HUES48 (cell line): Measurements from ENCODE around the gene POMT2.

Source experiments
- H3K27ac ChIP-seq: one replicate; pipeline ENCODE4 v1.7.0; 2013; ENCODE audit warnings: low read depth, low read length, inconsistent platforms
- H3K27me3 ChIP-seq: 2 replicates; pipeline ENCODE4 v1.6.1; 2013; ENCODE audit warnings: mild to moderate bottlenecking, low read length; ENCODE audit not compliant: control insufficient read depth, insufficient read depth
- H3K36me3 ChIP-seq: 2 replicates; pipeline ENCODE4 v1.6.1; 2013; ENCODE audit warnings: low read length; ENCODE audit not compliant: control insufficient read depth, insufficient read depth
- H3K4me1 ChIP-seq: 2 replicates; pipeline ENCODE4 v1.6.1; 2013; ENCODE audit warnings: mild to moderate bottlenecking, low read length; ENCODE audit not compliant: control insufficient read depth, insufficient read depth
- H3K4me3 ChIP-seq: 2 replicates; pipeline ENCODE4 v1.5.1; 2013; ENCODE audit warnings: mild to moderate bottlenecking, low read depth, low read length
- H3K9ac ChIP-seq: 2 replicates; pipeline ENCODE4 v1.6.1; 2013; ENCODE audit warnings: mild to moderate bottlenecking, low read depth, low read length, moderate library complexity
- H3K9me3 ChIP-seq: 2 replicates; pipeline ENCODE4 v1.6.1; 2013; ENCODE audit warnings: low read length; ENCODE audit not compliant: control insufficient read depth, insufficient read depth

Gene POMT2

DNA sequence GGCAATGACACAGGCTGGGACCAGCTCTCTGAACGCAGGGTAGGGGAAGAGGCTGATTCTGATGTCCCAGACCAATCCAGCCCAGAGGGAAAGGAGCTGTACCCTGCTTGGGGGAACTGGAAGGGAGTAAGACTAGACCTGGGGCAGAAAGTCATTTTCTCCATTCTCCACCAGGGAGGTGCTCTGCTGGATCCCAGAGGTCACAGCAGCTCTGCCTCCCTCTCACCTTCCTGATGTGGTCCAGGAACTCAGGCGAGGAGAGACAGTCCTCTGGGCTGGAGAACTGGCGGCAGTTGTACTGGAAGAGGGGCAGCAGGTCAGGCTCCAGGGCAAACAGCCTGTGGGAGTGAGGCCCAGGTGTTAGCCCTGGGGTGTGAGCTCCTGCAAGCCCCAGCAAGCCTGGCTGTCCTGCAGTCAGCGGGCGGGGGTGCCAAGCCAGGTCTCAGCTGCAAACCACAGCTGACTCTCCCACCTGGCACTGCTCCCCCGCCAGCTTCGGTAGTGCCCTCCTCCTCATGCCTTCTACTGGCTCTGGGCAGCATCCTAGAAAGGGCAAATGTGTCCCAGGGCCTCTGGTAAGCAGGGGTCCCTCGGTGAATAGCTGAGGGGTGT is 51.6 kb downstream of the POMT2 start:
- Histone ChIP-seq H3K9ac (no peak overlapping the region), H3K36me3 (no peaks in the 10 kb centered on the region), H3K4me3 (no peak overlapping the region), H3K4me1 (peaks cover 3% of the 10 kb centered on the region; the same call in 1 of the 2 replicates), H3K27ac (no peak overlapping the region), H3K9me3 (no peaks in the 10 kb centered on the region), H3K27me3 (peaks cover 52% of the 10 kb centered on the region)

DNA sequence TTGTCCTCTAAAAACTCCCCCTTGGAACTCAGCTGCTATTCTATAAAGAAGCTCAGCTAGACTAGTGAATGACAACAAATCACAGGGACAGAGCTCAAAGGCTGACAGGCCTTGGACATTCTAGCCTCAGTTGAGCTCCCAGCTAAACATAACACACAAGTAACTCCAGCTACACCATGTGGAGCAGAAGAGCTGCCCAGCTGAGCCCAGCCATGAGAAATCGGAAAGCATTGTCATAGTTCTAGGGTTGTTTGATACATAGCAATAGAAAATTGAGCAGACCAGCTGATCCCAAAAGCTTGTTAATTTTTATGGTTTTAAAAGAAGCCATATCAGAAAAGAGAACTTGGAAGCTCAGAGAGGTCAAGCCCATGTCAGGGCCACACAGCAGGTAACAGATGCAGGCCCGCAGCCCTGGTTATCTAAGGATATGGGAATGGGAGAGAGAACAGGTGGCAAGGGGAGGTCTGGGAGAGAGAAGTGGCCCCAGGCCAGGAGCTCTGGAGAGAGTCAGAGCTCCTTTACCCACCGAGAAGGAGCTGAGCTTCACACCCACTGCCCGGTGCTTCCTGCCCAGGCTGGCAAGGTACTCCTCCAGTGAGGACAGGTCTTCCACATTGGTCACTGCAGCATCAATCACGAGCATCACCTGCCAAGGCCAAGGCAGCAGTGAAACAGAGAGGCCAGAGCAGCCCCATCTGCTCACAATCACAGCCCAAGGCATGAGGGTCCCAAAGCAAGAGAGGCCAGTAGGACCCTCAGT is 52.6 kb downstream of the POMT2 start:
- H3K4me1 ChIP-seq = peaks cover 3% of the 10 kb centered on the region; the same call in 1 of the 2 replicates
- H3K27me3 ChIP-seq = peaks cover 52% of the 10 kb centered on the region
- no peak overlapping the region for H3K9ac ChIP-seq

DNA sequence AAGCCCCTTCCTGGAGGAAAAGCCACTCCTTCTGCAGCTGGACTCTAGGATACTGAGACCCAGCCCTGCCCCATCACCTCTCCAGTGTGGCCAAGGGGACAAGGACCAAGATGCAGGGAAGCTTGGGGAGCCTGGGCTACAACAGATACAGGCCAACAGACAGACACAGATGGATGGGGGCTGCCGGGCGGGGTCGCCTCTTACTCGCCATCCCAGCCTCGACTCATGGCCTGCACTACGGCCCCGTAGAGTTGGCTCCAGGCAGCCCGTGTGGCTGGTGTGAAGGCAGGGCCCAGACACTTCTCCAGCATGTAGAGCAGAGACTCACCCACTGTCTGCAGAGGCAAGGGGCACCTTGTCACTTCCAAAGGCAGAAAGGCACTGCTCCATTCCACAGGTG is 54.3 kb downstream of the POMT2 start:
- Histone ChIP-seq H3K4me3 (no peak overlapping the region), H3K9me3 (no peaks in the 10 kb centered on the region), H3K27me3 (peaks cover 34% of the 10 kb centered on the region), H3K36me3 (no peaks in the 10 kb centered on the region), H3K9ac (no peak overlapping the region), H3K4me1 (peaks cover 1% of the 10 kb centered on the region; the same call in 1 of the 2 replicates), H3K27ac (no peak overlapping the region)

More for the DNA sequence above, 52.6 kb downstream of the POMT2 start:
- H3K27ac ChIP-seq = no peak overlapping the region
- H3K9me3 ChIP-seq = no peaks in the 10 kb centered on the region
- no peaks in the 10 kb centered on the region for H3K36me3 ChIP-seq
- no peak overlapping the region for H3K4me3 ChIP-seq

- H3K9me3 ChIP-seq = no peaks in the 10 kb centered on the region
- H3K9ac ChIP-seq = no peak overlapping the region
- no peak overlapping the region for H3K27ac ChIP-seq
- no peak overlapping the region for H3K4me3 ChIP-seq
- peaks cover 28% of the 10 kb centered on the region for H3K27me3 ChIP-seq
- H3K4me1 ChIP-seq = no peaks in the 10 kb centered on the region
- no peaks in the 10 kb centered on the region for H3K36me3 ChIP-seq
Observed at GRCh38 chr14:77265561-77266335, 54.9 kb downstream of the POMT2 start.

- Histone ChIP-seq H3K9me3 (no peaks in the 10 kb centered on the region), H3K4me1 (no peaks in the 10 kb centered on the region), H3K4me3 (no peak overlapping the region), H3K9ac (no peak overlapping the region), H3K27ac (no peak overlapping the region), H3K27me3 (peaks cover 22% of the 10 kb centered on the region), H3K36me3 (no peaks in the 10 kb centered on the region)
Observed at GRCh38 chr14:77265187-77265515, 55.5 kb downstream of the POMT2 start.

- Histone ChIP-seq H3K4me3 (no peak overlapping the region), H3K27me3 (peaks cover 17% of the 10 kb centered on the region), H3K27ac (no peak overlapping the region), H3K4me1 (no peaks in the 10 kb centered on the region), H3K9ac (no peak overlapping the region), H3K36me3 (no peaks in the 10 kb centered on the region), H3K9me3 (no peaks in the 10 kb centered on the region)
Observed at GRCh38 chr14:77264466-77265186, 56.1 kb downstream of the POMT2 start.

DNA sequence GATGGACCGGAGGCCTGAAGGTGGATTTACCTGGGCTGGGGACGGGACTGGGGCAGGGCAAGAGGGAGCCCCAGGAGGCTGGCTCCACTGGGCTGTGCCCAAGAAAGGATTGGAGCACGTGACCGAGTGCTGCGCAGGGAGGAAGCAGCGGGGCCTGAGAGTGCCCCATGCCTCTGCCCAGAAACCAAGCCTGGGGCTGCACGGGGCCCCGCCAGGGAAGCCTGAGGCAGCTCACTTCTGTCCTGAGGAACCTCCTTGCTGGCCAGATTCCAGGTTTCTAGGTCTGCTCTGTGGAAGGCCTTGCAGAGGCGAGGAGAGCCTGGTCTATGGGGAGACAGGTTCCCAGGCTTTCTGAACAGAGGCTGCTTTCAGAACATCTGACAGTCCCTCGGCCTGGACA is 60.1 kb downstream of the POMT2 start:
- no peak overlapping the region for H3K4me3 ChIP-seq
- no peaks in the 10 kb centered on the region for H3K36me3 ChIP-seq
- H3K9me3 ChIP-seq = no peaks in the 10 kb centered on the region
- no peaks in the 10 kb centered on the region for H3K27me3 ChIP-seq
- H3K9ac ChIP-seq = no peak overlapping the region
- H3K27ac ChIP-seq = no peak overlapping the region
- no peaks in the 10 kb centered on the region for H3K4me1 ChIP-seq

- H3K4me3 ChIP-seq = no peak overlapping the region
- H3K27me3 ChIP-seq = no peaks in the 10 kb centered on the region
- H3K9ac ChIP-seq = no peak overlapping the region
- H3K9me3 ChIP-seq = no peaks in the 10 kb centered on the region
- no peak overlapping the region for H3K27ac ChIP-seq
- no peaks in the 10 kb centered on the region for H3K4me1 ChIP-seq
- H3K36me3 ChIP-seq = no peaks in the 10 kb centered on the region
Observed at GRCh38 chr14:77260199-77260598, 60.5 kb downstream of the POMT2 start.

- Histone ChIP-seq H3K27ac (no peak overlapping the region), H3K36me3 (no peaks in the 10 kb centered on the region), H3K4me1 (no peaks in the 10 kb centered on the region), H3K27me3 (no peaks in the 10 kb centered on the region), H3K4me3 (no peak overlapping the region), H3K9me3 (no peaks in the 10 kb centered on the region), H3K9ac (no peak overlapping the region)
Observed at GRCh38 chr14:77259025-77259715, 61.5 kb downstream of the POMT2 start.

DNA sequence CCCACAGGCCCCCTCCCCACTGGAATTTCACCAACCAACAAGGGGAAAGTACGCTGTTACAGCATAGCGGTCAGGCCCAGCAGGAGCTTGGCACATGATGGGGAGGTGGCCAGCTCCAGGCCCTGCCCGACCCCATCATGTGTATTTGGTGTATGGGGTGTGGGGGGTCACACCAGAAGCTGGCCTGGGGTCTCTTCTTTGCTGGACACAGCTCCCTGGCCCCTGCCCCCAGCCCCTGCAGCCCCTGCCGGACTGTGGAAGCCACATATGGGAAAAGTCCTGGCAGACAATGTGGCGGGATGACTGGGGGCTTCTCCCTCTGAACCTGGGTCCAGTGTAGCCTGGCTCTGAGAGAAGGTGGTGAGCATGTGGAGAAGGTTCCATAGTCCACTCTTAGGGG is 62.1 kb downstream of the POMT2 start:
- no peaks in the 10 kb centered on the region for H3K36me3 ChIP-seq
- no peaks in the 10 kb centered on the region for H3K4me1 ChIP-seq
- H3K9me3 ChIP-seq = no peaks in the 10 kb centered on the region
- H3K4me3 ChIP-seq = no peak overlapping the region
- no peak overlapping the region for H3K27ac ChIP-seq
- H3K27me3 ChIP-seq = no peaks in the 10 kb centered on the region
- no peak overlapping the region for H3K9ac ChIP-seq
